ENCODE measurements around the gene BRSK2.

DNA sequence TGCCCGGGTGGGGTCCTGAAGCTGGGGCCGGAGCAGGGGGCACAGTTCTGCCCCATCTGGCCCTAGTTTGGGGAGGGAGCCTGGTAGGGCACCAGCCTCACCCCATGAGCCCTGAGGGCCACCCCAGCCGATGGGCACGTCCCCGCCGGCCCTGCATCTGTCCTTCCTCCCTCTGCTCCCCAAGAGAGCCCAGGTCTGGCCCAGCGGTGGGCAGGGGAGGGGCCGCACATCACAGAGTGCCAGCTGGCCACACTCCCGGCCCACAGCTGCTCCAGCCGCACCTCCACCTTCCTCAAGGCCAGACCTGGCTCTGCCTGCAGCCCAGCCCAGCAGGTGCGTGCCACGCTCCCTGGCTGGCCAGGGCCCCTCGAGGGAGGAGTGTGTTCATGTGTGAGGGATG, 21.6 kb downstream of the BRSK2 start:
- TF ChIP-seq TEAD4 (IDR thresholded peaks at IDR 0.05) (no peak), MAX (IDR thresholded peaks at IDR 0.05) (no peak), CEBPB (IDR thresholded peaks at IDR 0.05) (no peak), YY1 (IDR thresholded peaks at IDR 0.05; ENCODE audit: low read depth) (no peak), TAF1 (IDR thresholded peaks at IDR 0.05; ENCODE audit: low read depth) (no peak), CREB1 (IDR thresholded peaks at IDR 0.05; ENCODE audit: low read depth) (no peak), REST (IDR thresholded peaks at IDR 0.05; ENCODE audit: low read depth) (no peak), ZBTB7A (IDR thresholded peaks at IDR 0.05; ENCODE audit: low read depth) (no peak), RAD21 (IDR thresholded peaks at IDR 0.05; ENCODE audit: low read depth) (no peak), EP300 (IDR thresholded peaks at IDR 0.05; ENCODE audit: borderline replicate concordance) (no peak), NFIC (IDR thresholded peaks at IDR 0.05) (no peak)
